ENCODE results near the gene OOSP3. TPM values are rescaled to one million over a fixed set of nuclear protein-coding genes. Genes with fewer than 3 reads are reported as not detected.

OOSP3 gene
- not detected in 2 replicates for total RNA-seq

- Histone ChIP-seq H3K27ac (ENCODE audit: low read depth, low read length) (no peak within 1 kb of the TSS), H3K9me3 (ENCODE audit: low read depth, low read length) (no peaks in the 10 kb centered on the region), H3K27me3 (ENCODE audit: insufficient read depth, low read length) (no peaks in the 10 kb centered on the region), H3K4me1 (ENCODE audit: insufficient read depth, low read length) (no peaks in the 10 kb centered on the region), H2AFZ (ENCODE audit: low read length) (no peak within 1 kb of the TSS), H3K4me2 (ENCODE audit: insufficient read depth, low read length) (no peak within 1 kb of the TSS), H4K20me1 (ENCODE audit: insufficient read depth, low read length) (no peaks in the 10 kb centered on the region), H3K36me3 (ENCODE audit: insufficient read depth, low read length) (no peaks in the 10 kb centered on the region), H3K4me3 (ENCODE audit: insufficient read depth, low read length) (no peak within 1 kb of the TSS), H3K79me2 (ENCODE audit: insufficient read depth, low read length) (no peaks in the 10 kb centered on the region)
- TF ChIP-seq CTCF (IDR thresholded peaks at IDR 0.05; ENCODE audit: extremely low read depth, low read depth, low read length) = no peak
- no peak for DNase-seq (ENCODE audit: insufficient read length, low spot score, missing footprints)
These were observed at the start of gene OOSP3 for GRCh38 chr11:59878575-59878974. Gene OOSP3, plus strand, starts transcription at chr11:59878782. Its CDS starts 27 bp downstream, at chr11:59878809.

- Histone ChIP-seq H3K9me3 (ENCODE audit: low read depth, low read length) (no peaks in the 10 kb centered on the region), H3K27ac (ENCODE audit: low read depth, low read length) (no peak overlapping the region), H2AFZ (ENCODE audit: low read length) (no peak overlapping the region), H3K27me3 (ENCODE audit: insufficient read depth, low read length) (no peaks in the 10 kb centered on the region), H3K4me3 (ENCODE audit: insufficient read depth, low read length) (no peak overlapping the region), H3K79me2 (ENCODE audit: insufficient read depth, low read length) (no peaks in the 10 kb centered on the region), H3K4me2 (ENCODE audit: insufficient read depth, low read length) (no peak overlapping the region), H4K20me1 (ENCODE audit: insufficient read depth, low read length) (no peaks in the 10 kb centered on the region), H3K4me1 (ENCODE audit: insufficient read depth, low read length) (no peaks in the 10 kb centered on the region), H3K36me3 (ENCODE audit: insufficient read depth, low read length) (no peaks in the 10 kb centered on the region)
- no peak for TF ChIP-seq CTCF (IDR thresholded peaks at IDR 0.05; ENCODE audit: extremely low read depth, low read depth, low read length)
- DNase-seq (ENCODE audit: insufficient read length, low spot score, missing footprints) = no peak
These were observed 49.2 kb upstream of the OOSP3 start for GRCh38 chr11:59829358-59829757.

GRCh38 chr11:59833602-59834001, 45.0 kb upstream of the OOSP3 start:
- Histone ChIP-seq H4K20me1 (ENCODE audit: insufficient read depth, low read length) (no peaks in the 10 kb centered on the region), H3K9me3 (ENCODE audit: low read depth, low read length) (no peaks in the 10 kb centered on the region), H3K27ac (ENCODE audit: low read depth, low read length) (no peak overlapping the region), H3K36me3 (ENCODE audit: insufficient read depth, low read length) (no peaks in the 10 kb centered on the region), H2AFZ (ENCODE audit: low read length) (no peak overlapping the region), H3K4me1 (ENCODE audit: insufficient read depth, low read length) (no peaks in the 10 kb centered on the region), H3K27me3 (ENCODE audit: insufficient read depth, low read length) (no peaks in the 10 kb centered on the region), H3K4me2 (ENCODE audit: insufficient read depth, low read length) (no peak overlapping the region), H3K4me3 (ENCODE audit: insufficient read depth, low read length) (no peak overlapping the region), H3K79me2 (ENCODE audit: insufficient read depth, low read length) (no peaks in the 10 kb centered on the region)
- TF ChIP-seq CTCF (IDR thresholded peaks at IDR 0.05; ENCODE audit: extremely low read depth, low read depth, low read length) = no peak
- DNase-seq (ENCODE audit: insufficient read length, low spot score, missing footprints) = no peak

- TF ChIP-seq CTCF (IDR thresholded peaks at IDR 0.05; ENCODE audit: extremely low read depth, low read depth, low read length) = no peak
These were observed 39.0 kb upstream of the OOSP3 start for GRCh38 chr11:59839615-59840014.

More at GRCh38 chr11:59839615-59840014, 39.0 kb upstream of the OOSP3 start:
- Histone ChIP-seq H2AFZ (ENCODE audit: low read length) (no peak overlapping the region), H3K36me3 (ENCODE audit: insufficient read depth, low read length) (no peaks in the 10 kb centered on the region), H3K4me1 (ENCODE audit: insufficient read depth, low read length) (no peaks in the 10 kb centered on the region), H3K4me2 (ENCODE audit: insufficient read depth, low read length) (no peak overlapping the region), H3K27ac (ENCODE audit: low read depth, low read length) (no peak overlapping the region), H4K20me1 (ENCODE audit: insufficient read depth, low read length) (no peaks in the 10 kb centered on the region), H3K79me2 (ENCODE audit: insufficient read depth, low read length) (no peaks in the 10 kb centered on the region), H3K9me3 (ENCODE audit: low read depth, low read length) (no peaks in the 10 kb centered on the region), H3K4me3 (ENCODE audit: insufficient read depth, low read length) (no peak overlapping the region), H3K27me3 (ENCODE audit: insufficient read depth, low read length) (no peaks in the 10 kb centered on the region)
- DNase-seq (ENCODE audit: insufficient read length, low spot score, missing footprints) = no peak
